NK-92 treated with Interleukin-12 subunit alpha and Interleukin-12 subunit beta, amount 100 ng/mL, for 24 hours (cell line): ENCODE data around the gene OSBPL2.

ENCODE experiments used
- DNase-seq: peaks from one replicate; lab custom pipeline; 2025; lab: John Stamatoyannopoulos, UW

Gene OSBPL2

DNA sequence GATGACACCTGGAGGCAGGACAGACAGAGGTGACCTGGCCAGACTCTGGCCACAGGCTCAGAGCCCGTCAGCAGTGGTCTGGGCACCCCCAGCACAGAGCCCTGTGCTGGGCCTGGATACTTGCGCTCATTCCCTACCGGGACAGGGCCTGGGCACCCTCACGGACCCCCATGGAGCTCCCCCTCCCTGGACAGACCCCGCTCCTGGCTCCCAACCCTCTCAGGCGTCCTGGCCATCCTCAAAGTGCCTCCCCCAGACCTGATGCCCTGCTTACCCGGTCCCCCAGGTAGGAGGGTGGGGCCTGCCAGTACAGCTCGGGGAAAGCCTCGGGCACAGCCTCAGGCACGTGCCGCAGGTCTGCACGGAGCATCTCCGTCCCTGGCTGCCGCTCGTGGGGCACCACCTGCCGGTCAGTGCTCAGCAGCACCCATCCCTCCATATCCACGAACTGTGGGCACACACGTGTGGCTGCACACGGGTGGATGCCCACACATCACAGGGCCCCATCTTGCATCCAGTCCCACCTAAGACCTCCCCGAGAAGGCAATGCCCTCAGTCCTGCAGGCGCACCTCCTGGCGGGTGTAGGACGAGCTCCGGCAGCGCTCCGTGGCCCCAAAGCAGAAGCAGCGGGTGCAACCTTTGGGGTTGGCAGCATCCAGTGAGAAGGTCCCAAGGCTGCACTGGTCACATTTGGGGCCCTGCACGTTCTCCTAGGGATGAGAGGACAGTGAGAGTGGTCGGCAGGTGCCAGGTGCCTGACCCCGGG is 88.8 kb downstream of the OSBPL2 start:
- no peak for DNase-seq

- DNase-seq: no peak
Observed at GRCh38 chr20:62327726-62328495, 89.6 kb downstream of the OSBPL2 start.

- DNase-seq: no peak
Observed at GRCh38 chr20:62328684-62329388, 90.5 kb downstream of the OSBPL2 start.

GRCh38 chr20:62329389-62330377 is 91.4 kb downstream of the OSBPL2 start:
- no peak for DNase-seq

DNA sequence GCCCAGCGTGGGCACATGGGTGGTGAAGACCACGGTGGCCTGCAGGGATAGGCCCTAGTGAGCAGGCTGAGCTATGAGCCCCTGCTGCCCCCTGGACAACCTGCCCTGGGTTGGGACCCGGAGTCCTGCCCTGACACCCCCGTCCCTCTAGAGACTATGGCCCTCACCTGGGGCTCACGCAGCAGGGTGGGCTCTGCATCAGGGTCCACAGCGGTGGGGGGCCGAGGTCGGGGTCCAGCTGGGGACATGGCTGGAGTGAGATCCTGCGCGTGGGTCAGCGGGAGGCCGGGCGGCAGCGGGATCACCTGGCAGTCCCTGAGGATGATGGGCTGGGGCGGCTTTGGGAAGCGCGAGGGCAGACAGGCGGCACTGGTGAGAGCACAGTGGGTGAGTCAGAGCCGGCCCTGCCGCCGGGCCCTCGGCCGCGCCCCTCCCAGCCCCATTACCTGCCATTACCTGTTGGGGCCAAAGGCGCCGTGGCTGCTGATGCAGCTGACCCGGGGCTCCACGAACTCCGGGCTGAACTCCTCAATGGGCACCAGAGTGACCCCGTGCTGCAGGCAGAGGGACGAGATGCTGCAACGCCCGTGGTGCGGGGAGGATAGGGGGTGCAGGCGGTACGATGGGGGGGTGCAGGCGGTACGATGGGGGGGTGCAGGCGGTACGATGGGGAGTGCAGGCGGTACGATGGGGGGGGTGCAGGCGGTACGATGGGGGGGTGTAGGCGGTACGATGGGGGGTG is 92.4 kb downstream of the OSBPL2 start:
- no peak for DNase-seq

GRCh38 chr20:62331347-62331746 is 93.0 kb downstream of the OSBPL2 start:
- DNase-seq: no peak

- no peak for DNase-seq
Observed at GRCh38 chr20:62332421-62332820, 94.1 kb downstream of the OSBPL2 start.

- no peak for DNase-seq
Observed at GRCh38 chr20:62332989-62333819, 94.9 kb downstream of the OSBPL2 start.

DNA sequence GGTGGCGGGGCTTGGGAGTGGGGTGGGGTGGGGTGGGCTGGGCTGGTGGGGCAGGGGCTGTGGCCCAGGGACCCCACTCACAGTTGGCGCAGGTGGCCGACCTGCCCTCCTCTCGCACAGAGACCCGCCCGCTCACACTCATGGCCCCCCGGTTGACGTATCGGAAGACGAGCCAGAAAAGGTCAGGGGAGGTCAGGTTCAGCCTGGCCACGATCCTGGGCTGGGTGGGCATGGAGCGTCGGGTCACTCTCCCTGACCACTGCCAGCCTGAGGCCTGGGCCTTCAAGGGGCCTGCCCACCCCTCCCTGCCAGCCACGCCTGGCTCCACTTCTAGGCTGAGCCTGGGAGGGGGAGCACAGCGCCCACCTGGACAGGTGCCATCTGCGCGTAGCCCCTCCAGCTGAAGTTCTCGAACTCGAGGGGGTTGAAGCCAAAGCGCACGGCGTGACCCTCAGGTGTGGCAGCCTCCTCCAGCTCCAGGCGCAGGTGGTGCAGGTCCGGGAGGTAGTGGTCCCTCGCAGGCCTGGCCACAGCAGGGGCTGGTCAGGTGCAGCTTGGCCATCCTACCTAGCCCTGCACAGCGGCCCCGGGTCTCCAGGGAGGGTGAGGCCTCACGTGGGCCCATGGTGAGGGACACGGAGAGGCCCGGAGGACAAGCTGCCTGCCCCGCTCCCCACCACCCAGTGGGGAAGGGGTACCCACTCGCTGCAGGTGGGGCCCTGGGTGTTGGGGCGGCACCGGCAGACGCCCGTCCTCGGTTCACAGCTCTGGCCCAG is 95.7 kb downstream of the OSBPL2 start:
- no peak for DNase-seq

GRCh38 chr20:62334881-62335280 is 96.6 kb downstream of the OSBPL2 start:
- DNase-seq: no peak

- no peak for DNase-seq
Observed at GRCh38 chr20:62335532-62335931, 97.2 kb downstream of the OSBPL2 start.

- no peak for DNase-seq
Observed at GRCh38 chr20:62336329-62336728, 98.0 kb downstream of the OSBPL2 start.

- no peak for DNase-seq
Observed at GRCh38 chr20:62336775-62337557, 98.6 kb downstream of the OSBPL2 start.

DNA sequence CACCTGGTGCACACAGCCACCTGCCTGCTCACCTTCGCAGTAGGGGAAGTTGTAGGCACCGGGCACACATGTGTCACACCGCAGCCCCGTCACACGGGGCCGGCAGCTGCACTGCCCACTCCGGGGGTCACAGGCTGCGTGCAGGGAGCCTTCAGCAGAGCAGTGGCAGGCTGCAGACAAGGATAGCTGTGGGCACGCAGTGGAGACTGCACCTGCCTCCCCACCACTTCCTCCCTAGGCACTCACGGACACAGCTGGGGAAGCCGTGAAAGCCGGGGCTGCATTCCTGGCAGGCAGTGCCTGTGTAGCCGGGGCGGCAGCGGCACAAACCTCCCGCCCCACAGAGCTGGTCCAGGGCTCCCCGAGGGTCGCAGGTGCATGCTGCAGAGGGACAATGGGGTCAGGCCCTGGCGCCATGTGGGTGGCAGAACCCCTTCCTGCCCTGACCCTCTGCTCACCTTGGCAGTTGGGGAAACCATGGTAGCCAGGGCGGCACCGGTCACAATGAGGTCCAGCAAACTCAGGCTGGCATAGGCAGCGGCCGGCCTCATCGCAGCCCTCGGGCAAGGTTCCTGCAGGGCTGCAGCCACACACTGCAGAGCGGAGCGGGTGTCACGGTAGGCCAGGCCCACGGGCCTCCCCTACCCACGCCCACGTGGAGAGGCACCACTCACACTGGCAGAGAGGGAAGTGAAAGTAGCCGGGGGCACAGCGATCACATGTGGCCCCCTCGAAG is 99.4 kb downstream of the OSBPL2 start:
- no peak for DNase-seq

DNA sequence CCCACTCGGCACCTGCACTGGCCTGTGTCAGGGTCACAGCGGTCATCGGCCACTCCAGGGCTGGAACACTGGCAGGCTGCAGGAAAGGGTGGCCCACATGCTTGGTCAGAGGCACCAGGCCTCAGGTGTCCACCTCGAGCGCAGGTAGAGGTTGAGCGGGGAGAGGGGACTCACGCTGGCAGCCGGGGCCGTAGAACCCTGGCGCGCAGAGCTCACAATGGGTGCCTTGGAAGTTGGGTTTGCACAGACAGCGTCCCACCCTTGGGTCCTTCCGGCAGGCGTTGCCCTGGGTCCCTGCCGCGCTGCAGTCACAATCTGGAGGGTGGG is 99.9 kb downstream of the OSBPL2 start:
- no peak for DNase-seq

GRCh38 chr20:62339647-62340062 is 101.3 kb downstream of the OSBPL2 start:
- no peak for DNase-seq

- no peak for DNase-seq
Observed at GRCh38 chr20:62342910-62343309, 104.6 kb downstream of the OSBPL2 start.

GRCh38 chr20:62344092-62344491 is 105.8 kb downstream of the OSBPL2 start:
- no peak for DNase-seq
